ENCODE data around the gene FMN1. TPM values are rescaled to one million over a fixed set of nuclear protein-coding genes. Genes with fewer than 3 reads are reported as not detected.

FMN1 gene
- polyA plus RNA-seq, 2 of the 4 experiments (the other 2 are of a cell fraction), result 0.53 to 2.2 TPM

GRCh38 chr15:33045066-33045810 lies 149.3 kb downstream of the FMN1 start (continued):
- TF ChIP-seq NFE2L2 (conservative IDR thresholded peaks at IDR 0.05; ENCODE audit: low read length) (no peak), FOSL2 (IDR thresholded peaks at IDR 0.05) (no peak), FOSL2 (CRISPR knock-in tag; IDR thresholded peaks at IDR 0.05) (no peak)
- TF ChIP-seq, protein P1, sequence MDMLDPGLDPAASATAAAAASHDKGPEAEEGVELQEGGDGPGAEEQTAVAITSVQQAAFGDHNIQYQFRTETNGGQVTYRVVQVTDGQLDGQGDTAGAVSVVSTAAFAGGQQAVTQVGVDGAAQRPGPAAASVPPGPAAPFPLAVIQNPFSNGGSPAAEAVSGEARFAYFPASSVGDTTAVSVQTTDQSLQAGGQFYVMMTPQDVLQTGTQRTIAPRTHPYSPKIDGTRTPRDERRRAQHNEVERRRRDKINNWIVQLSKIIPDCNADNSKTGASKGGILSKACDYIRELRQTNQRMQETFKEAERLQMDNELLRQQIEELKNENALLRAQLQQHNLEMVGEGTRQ (IDR thresholded peaks at IDR 0.05), result no peak

GRCh38 chr15:33044598-33044997 lies 149.9 kb downstream of the FMN1 start:
- ATAC-seq (no peak), DNase-seq (ENCODE audit: low read depth in 1 of 2, low spot score in 1 of 2) (no peak), FAIRE-seq (no peak)
- 6% methylated on average over 1 of the region's 1 CpG for WGBS (ENCODE audit: missing lambda C conversion rate)
- Histone ChIP-seq H3K4me2 (no peak overlapping the region), H3K4me3 (no peak overlapping the region), H3K9me3 (peaks cover 29% of the 10 kb centered on the region; the same call in 1 of the 3 replicates), H3K27ac (no peak overlapping the region), H3K4me1 (no peaks in the 10 kb centered on the region)
- CTCF ChIA-PET, result interaction anchor here (1.2 to 3.2 kb wide), 5 partner anchors 13 to 88 kb away, joined by 3 to 10 read pairs (median 6); no protein-coding TSS in a partner anchor
- POLR2A ChIA-PET, result no interaction called here
- TF ChIP-seq PBX3 (IDR thresholded peaks at IDR 0.05) (no peak), HOXB5 (CRISPR knock-in tag; IDR thresholded peaks at IDR 0.05) (no peak), NR3C1 (IDR thresholded peaks at IDR 0.05) (no peak), SREBF2 (IDR thresholded peaks at IDR 0.05) (no peak), PHF8 (IDR thresholded peaks at IDR 0.05; ENCODE audit: borderline replicate concordance, low read depth) (no peak), ATOH8 (CRISPR knock-in tag; IDR thresholded peaks at IDR 0.05; ENCODE audit: low read depth) (no peak), ESRRA (IDR thresholded peaks at IDR 0.05; ENCODE audit: borderline replicate concordance, low read length) (no peak), ZC3H11A (IDR thresholded peaks at IDR 0.05) (no peak), ELK1 (IDR thresholded peaks at IDR 0.05; ENCODE audit: low read depth, low read length) (no peak), NPAS2 (CRISPR knock-in tag; IDR thresholded peaks at IDR 0.05; ENCODE audit: borderline replicate concordance) (no peak), CEBPB (IDR thresholded peaks at IDR 0.05) (no peak), HOXB13 (CRISPR knock-in tag; IDR thresholded peaks at IDR 0.05; ENCODE audit: low read depth) (no peak), FOSL2 (IDR thresholded peaks at IDR 0.05) (no peak), FOSL2 (CRISPR knock-in tag; IDR thresholded peaks at IDR 0.05) (no peak), JUN (IDR thresholded peaks at IDR 0.05) (no peak), KDM1A (IDR thresholded peaks at IDR 0.05; ENCODE audit: low read depth) (no peak), MAZ (IDR thresholded peaks at IDR 0.05; ENCODE audit: borderline replicate concordance, low read depth, low read length) (no peak), POLR2AphosphoS2 (conservative IDR thresholded peaks at IDR 0.05; ENCODE audit: low read length) (no peak), ZSCAN20 (CRISPR knock-in tag; IDR thresholded peaks at IDR 0.05) (no peak), EHMT2 (IDR thresholded peaks at IDR 0.05; ENCODE audit: low read depth) (no peak), EHF (CRISPR knock-in tag; IDR thresholded peaks at IDR 0.05) (no peak)

All from A549 (cell line).